ENCODE results near the gene SIGLEC7. TPM values are rescaled to one million over a fixed set of nuclear protein-coding genes. Genes with fewer than 3 reads are reported as not detected.

Gene SIGLEC7
- total and polyA plus RNA-seq, 4 donors: 2.1 to 29.3 (median 9.8) TPM

- Histone ChIP-seq H3K9ac (ENCODE audit: insufficient read depth in 1 of 2, low read length in 2 of 2) (no peak overlapping the region), H3K36me3 (ENCODE audit: control insufficient read depth in 4 of 4, insufficient read depth in 4 of 4, low read length in 4 of 4) (no peaks in the 10 kb centered on the region), H3K27me3 (ENCODE audit: control insufficient read depth in 3 of 3, insufficient read depth in 3 of 3, low read length in 2 of 3) (no peaks in the 10 kb centered on the region), H3K4me1 (ENCODE audit: control insufficient read depth in 5 of 5, insufficient read depth in 5 of 5, low read length in 5 of 5) (no peaks in the 10 kb centered on the region), H3K27ac (ENCODE audit: low read depth in 1 of 2, low read length in 1 of 2) (no peak overlapping the region), H3K4me3 (no peak overlapping the region), H3K9me3 (ENCODE audit: control insufficient read depth in 4 of 4, insufficient read depth in 3 of 4, low read length in 3 of 4) (peaks cover 0 to 2% (median 0%) of the 10 kb centered on the region in 4 donors)
- ATAC-seq (ENCODE audit: insufficient read depth, low FRiP score) (no peak), DNase-seq (no peak)
- 87 to 93% methylated on average over 9 of the region's 9 CpGs for WGBS, 2 donors
- TF ChIP-seq, protein P1, sequence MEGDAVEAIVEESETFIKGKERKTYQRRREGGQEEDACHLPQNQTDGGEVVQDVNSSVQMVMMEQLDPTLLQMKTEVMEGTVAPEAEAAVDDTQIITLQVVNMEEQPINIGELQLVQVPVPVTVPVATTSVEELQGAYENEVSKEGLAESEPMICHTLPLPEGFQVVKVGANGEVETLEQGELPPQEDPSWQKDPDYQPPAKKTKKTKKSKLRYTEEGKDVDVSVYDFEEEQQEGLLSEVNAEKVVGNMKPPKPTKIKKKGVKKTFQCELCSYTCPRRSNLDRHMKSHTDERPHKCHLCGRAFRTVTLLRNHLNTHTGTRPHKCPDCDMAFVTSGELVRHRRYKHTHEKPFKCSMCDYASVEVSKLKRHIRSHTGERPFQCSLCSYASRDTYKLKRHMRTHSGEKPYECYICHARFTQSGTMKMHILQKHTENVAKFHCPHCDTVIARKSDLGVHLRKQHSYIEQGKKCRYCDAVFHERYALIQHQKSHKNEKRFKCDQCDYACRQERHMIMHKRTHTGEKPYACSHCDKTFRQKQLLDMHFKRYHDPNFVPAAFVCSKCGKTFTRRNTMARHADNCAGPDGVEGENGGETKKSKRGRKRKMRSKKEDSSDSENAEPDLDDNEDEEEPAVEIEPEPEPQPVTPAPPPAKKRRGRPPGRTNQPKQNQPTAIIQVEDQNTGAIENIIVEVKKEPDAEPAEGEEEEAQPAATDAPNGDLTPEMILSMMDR (IDR thresholded peaks at IDR 0.05; ENCODE audit: control extremely low read depth, extremely low read depth): no peak
These were observed 50.6 kb downstream of the SIGLEC7 start for GRCh38 chr19:51192689-51193088.

- no peak overlapping the region for H3K9ac ChIP-seq (ENCODE audit: insufficient read depth in 1 of 2, low read length in 2 of 2)
- TF ChIP-seq, protein P1 (IDR thresholded peaks at IDR 0.05; ENCODE audit: control extremely low read depth, extremely low read depth): no peak
- peaks cover 0 to 3% (median 0%) of the 10 kb centered on the region in 4 donors for H3K9me3 ChIP-seq (ENCODE audit: control insufficient read depth in 4 of 4, insufficient read depth in 3 of 4, low read length in 3 of 4)
- no peak overlapping the region for H3K4me3 ChIP-seq
- H3K4me1 ChIP-seq (ENCODE audit: control insufficient read depth in 5 of 5, insufficient read depth in 5 of 5, low read length in 5 of 5): no peaks in the 10 kb centered on the region
- no peaks in the 10 kb centered on the region for H3K36me3 ChIP-seq (ENCODE audit: control insufficient read depth in 4 of 4, insufficient read depth in 4 of 4, low read length in 4 of 4)
- DNase-seq (no peak), ATAC-seq (ENCODE audit: insufficient read depth, low FRiP score) (peak; percentile 34)
- 59 to 71% methylated on average over 20 to 21 of the region's 21 CpGs for WGBS, 2 donors
- H3K27ac ChIP-seq (ENCODE audit: low read depth in 1 of 2, low read length in 1 of 2): no peak overlapping the region
- peaks cover 0 to 3% (median 0%) of the 10 kb centered on the region in 3 donors for H3K27me3 ChIP-seq (ENCODE audit: control insufficient read depth in 3 of 3, insufficient read depth in 3 of 3, low read length in 2 of 3)
These were observed 52.6 kb downstream of the SIGLEC7 start for GRCh38 chr19:51194527-51195315.

DNA sequence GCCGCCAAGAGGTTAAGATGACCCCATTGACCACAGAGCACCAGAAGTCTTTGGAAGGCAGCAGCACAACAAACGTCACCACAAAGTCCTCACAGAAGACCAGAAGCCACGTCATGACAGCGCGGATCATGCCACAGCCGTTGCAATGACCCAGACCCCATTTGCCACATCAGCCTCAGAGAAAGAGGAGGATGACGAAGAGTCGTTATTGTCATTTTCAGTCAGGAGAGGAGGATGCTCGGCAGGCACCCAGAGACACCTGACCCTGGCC lies 53.1 kb downstream of the SIGLEC7 start:
- no peak overlapping the region for H3K4me3 ChIP-seq
- no peak for ATAC-seq (ENCODE audit: insufficient read depth, low FRiP score)
- no peaks in the 10 kb centered on the region for H3K36me3 ChIP-seq (ENCODE audit: control insufficient read depth in 4 of 4, insufficient read depth in 4 of 4, low read length in 4 of 4)
- DNase-seq: no peak
- peaks cover 0 to 3% (median 0%) of the 10 kb centered on the region in 4 donors for H3K9me3 ChIP-seq (ENCODE audit: control insufficient read depth in 4 of 4, insufficient read depth in 3 of 4, low read length in 3 of 4)
- H3K9ac ChIP-seq (ENCODE audit: insufficient read depth in 1 of 2, low read length in 2 of 2): no peak overlapping the region
- WGBS, 2 donors: 83 to 91% methylated on average over 9 of the region's 9 CpGs
- H3K27ac ChIP-seq (ENCODE audit: low read depth in 1 of 2, low read length in 1 of 2): no peak overlapping the region
- no peaks in the 10 kb centered on the region for H3K4me1 ChIP-seq (ENCODE audit: control insufficient read depth in 5 of 5, insufficient read depth in 5 of 5, low read length in 5 of 5)
- peaks cover 0 to 3% (median 0%) of the 10 kb centered on the region in 3 donors for H3K27me3 ChIP-seq (ENCODE audit: control insufficient read depth in 3 of 3, insufficient read depth in 3 of 3, low read length in 2 of 3)
- TF ChIP-seq, protein P1 (IDR thresholded peaks at IDR 0.05; ENCODE audit: control extremely low read depth, extremely low read depth): no peak

Data from lung (tissue), 12 donors.